T47D (cell line): Measurements from ENCODE around the gene NCOA5.

Experiments
- DNase-seq, 2 experiments: peaks; one replicate each; pipeline versions ENCODE4 v3.0.0 to v3.0.0-alpha.2; 2011 to 2012; ENCODE audit warnings: low read depth in 1 of 2, low spot score in 1 of 2
- JUND ChIP-seq: IDR thresholded peaks from 2 replicates; pipeline ENCODE4 v1.6.1; 2012; ENCODE audit warnings: low read depth
- in situ Hi-C: cut with HindIII; loops from 2 replicates; pipeline ENCODE4 v1.10.0; 2016; ENCODE audit warnings: low sequenced_read_pairs, low pct_unique_long_range_greater_than_20kb

The NCOA5 gene

GRCh38 chr20:46060975-46061374 is 28.8 kb downstream of the NCOA5 start:
- in situ Hi-C loops, result no loop called here
- TF ChIP-seq JUND, result no peak
- DNase-seq, result no peak

GRCh38 chr20:46060301-46060881 is 29.4 kb downstream of the NCOA5 start:
- no peak for TF ChIP-seq JUND
- in situ Hi-C loops, result no loop called here
- no peak for DNase-seq

DNA sequence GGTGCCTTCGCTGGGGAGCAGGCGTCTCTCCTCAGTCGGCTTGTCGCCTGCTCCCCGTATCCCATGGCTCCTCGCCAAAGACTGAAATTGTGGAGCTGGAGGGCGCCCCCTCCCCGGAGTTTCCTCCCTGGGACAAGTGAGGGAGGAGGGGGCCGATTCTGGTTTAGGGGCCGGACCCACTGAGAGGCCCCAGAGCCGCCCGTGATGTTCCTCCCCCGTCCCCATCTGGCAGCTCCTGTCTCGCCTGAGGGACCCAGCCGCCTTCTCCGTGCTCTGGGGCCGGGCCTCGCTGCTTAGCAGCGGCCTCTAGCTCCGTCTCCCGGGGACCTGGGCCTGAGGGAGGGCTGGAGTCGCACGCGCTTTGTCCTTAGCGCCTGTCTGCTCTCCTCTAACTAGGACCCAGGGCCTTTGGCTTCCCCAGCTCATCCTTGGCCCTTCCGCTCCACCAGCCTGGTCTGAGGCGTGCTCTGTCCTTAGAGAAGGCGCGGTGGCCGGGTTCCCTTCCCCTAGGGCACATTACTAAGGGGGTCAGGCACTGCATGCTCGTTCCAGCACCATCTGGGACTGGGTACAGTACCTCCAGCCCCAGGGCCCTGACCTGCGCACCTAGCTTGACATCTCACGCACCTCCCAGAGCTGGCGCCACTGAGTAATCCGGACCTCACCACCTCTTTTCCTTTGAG is 31.0 kb downstream of the NCOA5 start:
- no peak for DNase-seq
- in situ Hi-C loops, result no loop called here
- TF ChIP-seq JUND, result no peak

DNA sequence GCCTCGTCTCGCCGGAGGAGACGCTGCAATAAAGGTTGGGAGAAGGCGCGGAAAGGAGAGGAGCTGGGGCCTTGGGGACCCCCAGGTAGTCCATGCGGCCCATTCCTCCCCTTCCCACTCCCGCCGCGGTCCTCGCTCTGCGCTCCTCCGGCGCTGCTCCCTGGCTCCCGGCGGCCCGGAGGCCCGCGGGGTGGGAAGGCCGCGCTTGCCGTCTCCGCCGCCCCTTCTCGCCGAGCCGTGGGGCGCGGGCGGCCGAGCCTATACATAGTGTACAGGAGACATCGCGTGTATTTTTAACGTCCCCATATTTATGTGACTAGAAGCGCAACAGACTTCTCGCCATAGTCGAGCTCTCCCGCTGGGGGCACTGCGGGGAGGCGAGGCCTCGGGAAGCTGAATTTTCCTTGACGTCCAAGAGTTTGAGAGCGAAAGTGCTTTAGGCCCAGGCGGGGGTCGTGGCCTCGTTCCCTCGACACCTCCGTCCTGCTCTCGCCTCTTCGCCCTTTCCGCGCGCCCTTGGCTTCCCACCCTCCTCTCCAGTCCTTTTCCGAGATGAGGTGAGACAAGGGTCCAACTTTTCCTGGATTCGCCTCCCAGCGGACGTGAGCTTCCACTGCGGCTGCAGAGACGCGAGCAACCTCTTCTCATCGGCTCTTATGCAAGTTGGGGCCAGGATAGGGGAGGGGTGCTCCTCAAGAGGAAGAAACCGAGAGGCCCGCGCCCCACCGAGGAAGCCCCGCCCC is 31.7 kb downstream of the NCOA5 start:
- no peak for DNase-seq
- in situ Hi-C loops, result no loop called here

GRCh38 chr20:46056970-46057855 is 32.5 kb downstream of the NCOA5 start:
- in situ Hi-C loops, result no loop called here
- no peak for TF ChIP-seq JUND
- peak in 1 of 2 experiments; percentile 52 for DNase-seq

More for the DNA sequence above, 31.7 kb downstream of the NCOA5 start:
- TF ChIP-seq JUND, result no peak

GRCh38 chr20:46056027-46056833 is 33.5 kb downstream of the NCOA5 start:
- DNase-seq, result no peak
- in situ Hi-C loops, result no loop called here
- no peak for TF ChIP-seq JUND

DNA sequence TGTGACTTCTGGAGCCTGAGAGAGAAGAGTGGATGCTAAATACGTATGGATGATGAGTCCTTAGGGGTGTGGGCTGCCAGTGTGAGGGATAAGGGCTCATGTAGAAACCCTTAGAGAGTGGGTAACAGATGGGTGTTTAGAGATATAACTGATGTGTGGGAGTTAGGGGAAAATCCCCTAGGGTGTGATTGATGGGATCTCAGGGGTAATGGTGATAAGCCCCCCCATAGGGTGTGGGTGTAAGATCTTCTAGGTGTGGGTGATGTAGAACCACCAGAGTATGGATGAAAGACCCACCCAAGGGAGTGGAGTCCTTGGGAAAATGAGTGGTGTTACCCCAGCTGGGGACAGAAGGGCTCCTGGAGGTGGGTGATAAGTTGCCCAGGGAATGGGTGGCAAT is 34.5 kb downstream of the NCOA5 start:
- no peak for DNase-seq
- no peak for TF ChIP-seq JUND
- in situ Hi-C loops, result no loop called here

GRCh38 chr20:46054606-46055005 is 35.2 kb downstream of the NCOA5 start:
- TF ChIP-seq JUND, result no peak
- in situ Hi-C loops, result no loop called here
- DNase-seq, result no peak

- in situ Hi-C loops, result no loop called here
- no peak for DNase-seq
- no peak for TF ChIP-seq JUND
Measured at GRCh38 chr20:46053416-46053815, 36.3 kb downstream of the NCOA5 start.

GRCh38 chr20:46051556-46052308 is 38.0 kb downstream of the NCOA5 start:
- DNase-seq, result no peak
- in situ Hi-C loops, result no loop called here
- no peak for TF ChIP-seq JUND

GRCh38 chr20:46050885-46051284 is 38.9 kb downstream of the NCOA5 start:
- no peak for TF ChIP-seq JUND
- in situ Hi-C loops, result no loop called here
- no peak for DNase-seq
